GM12874 (cell line): Measurements from ENCODE around the gene AGXT.

ENCODE experiments used
- TF ChIP-seq, protein P1 (sequence below): IDR thresholded peaks from 2 replicates; pipeline ENCODE4 v1.5.1; 2011; ENCODE audit warnings: low read depth, mild to moderate bottlenecking, control low read depth, low read length, moderate library complexity; ENCODE audit not compliant: insufficient read depth

AGXT gene

DNA sequence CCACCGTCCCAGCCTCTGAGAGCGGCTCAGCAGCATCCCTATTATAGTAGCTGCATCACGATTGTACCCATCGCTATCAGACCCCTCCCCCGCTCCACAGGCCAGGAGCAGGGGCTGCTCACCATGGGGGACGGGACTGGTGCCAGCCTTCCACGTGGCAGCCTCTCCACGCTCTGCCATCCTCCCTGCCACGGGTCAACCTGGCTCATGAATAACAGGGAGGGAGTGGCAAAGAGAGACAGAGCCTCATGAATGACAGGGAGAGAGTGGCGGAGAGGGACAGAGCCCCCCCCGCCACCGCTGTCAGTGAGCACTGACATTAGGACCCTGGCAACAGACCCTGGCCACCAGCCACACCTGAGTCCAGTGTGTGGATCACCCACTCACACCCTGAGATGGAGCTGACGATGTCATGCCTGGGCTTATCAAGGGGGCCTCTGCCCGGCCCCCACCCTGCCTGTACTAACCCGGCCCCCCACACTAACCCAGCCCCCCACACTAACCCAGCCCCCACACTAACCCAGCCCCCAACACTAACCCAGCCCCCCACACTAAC lies 54.4 kb downstream of the AGXT start:
- TF ChIP-seq, protein P1, sequence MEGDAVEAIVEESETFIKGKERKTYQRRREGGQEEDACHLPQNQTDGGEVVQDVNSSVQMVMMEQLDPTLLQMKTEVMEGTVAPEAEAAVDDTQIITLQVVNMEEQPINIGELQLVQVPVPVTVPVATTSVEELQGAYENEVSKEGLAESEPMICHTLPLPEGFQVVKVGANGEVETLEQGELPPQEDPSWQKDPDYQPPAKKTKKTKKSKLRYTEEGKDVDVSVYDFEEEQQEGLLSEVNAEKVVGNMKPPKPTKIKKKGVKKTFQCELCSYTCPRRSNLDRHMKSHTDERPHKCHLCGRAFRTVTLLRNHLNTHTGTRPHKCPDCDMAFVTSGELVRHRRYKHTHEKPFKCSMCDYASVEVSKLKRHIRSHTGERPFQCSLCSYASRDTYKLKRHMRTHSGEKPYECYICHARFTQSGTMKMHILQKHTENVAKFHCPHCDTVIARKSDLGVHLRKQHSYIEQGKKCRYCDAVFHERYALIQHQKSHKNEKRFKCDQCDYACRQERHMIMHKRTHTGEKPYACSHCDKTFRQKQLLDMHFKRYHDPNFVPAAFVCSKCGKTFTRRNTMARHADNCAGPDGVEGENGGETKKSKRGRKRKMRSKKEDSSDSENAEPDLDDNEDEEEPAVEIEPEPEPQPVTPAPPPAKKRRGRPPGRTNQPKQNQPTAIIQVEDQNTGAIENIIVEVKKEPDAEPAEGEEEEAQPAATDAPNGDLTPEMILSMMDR, result no peak

DNA sequence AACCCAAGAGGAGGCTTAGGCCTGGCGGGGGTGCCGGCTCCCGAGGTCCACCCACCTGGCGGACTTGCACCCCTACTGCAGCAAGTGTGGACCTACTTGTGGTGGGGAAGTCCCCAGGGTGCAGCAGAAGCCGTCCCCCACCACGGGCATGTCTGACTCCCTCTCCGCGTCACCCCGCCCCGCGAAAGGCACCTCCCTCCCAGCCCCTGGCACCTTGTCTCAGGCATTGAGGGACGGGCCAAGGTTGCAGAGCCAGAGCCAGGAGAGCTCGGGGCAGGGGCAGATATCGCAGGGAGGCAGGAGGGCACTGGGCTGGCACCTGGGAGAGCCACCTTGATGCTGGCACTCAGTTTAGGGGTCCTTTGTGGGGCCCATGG lies 56.6 kb downstream of the AGXT start:
- TF ChIP-seq, protein P1, result no peak

DNA sequence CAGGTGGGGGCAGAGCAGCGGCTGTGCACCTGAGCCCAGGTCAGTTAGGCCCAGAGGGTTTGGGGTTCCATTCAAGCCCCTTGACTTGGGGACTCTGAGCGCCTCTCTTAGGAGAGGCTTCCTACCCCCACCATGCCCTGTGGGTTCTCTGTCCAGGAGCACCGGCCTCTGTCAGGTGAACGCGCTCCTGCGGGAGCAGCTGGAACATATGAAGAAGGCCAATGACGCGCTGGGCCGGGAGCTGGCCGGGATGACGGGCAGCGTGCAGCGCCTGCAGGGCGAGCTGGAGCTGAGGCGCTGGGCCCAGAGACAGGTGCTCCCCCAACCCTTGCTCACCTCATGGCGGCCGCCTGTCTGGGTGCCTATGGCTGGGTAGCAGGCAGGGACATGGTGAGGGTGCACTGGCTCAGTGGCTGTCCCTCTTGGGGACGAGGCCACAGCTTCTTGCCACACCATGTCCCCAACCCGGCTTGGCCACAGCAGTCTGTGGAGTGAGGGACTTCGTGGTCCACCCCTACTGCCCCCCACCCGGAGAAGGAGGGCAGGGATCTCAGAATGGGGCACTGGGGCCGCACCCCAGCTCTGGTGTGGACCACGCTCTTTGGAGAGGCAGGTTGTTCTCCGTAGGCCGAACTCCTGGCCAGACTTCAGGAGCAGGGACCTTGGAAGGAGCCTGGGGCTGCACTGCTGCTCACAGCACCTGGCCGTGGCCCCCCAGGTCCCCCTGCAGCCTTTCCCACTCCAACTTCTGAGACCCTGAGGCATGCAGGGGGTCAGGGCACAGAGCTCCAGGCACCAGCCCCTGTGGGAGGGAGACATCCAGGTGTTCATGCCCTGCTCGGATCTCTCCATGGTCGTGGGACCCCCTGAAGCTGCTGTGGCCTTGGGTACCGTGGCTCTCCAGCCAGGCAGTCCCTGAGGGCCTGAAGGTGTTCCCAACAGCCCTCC lies 57.2 kb downstream of the AGXT start:
- TF ChIP-seq, protein P1, result no peak

DNA sequence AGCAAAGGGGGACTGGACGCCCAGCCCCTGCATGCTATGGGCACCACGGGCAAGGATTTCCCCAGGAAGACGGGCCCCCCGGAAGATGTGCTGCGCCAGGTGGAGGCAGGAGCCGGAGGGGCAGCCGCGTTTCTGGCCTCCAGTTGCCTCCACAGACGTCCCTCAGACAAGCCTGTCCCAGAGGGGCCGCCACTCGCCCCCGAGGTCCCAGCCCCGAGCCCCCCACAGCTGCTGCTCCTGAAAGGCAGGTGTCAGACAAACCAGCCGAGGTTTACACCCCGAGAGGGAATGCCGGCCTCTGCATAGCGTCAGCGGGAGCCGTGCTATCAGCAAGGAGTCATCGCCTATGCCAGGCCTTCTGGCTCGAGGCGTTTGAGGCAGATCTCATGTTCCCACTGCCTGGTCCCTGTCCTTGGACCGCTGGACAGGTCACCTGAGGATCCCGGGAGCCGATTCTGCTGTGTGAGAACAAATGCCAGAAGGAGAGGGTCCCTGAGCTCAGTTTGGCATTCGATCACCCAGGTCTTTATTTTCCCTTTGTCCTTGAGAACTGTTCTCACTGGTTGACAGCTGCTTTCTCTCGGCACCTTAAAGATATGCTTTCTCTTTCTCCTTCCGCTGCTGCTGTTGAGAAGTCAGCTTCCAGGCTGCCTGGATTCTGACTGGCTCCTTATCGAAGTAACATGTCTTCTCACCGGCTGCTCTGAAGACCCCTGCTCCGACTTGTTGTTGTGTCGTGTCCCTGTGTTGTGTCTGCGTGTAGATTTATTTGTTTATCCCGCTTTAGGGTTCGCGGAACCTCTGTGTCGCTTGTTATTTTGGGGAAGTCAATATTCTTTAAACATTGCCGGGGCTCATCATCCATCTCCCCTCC lies 58.1 kb downstream of the AGXT start:
- TF ChIP-seq, protein P1, result no peak

DNA sequence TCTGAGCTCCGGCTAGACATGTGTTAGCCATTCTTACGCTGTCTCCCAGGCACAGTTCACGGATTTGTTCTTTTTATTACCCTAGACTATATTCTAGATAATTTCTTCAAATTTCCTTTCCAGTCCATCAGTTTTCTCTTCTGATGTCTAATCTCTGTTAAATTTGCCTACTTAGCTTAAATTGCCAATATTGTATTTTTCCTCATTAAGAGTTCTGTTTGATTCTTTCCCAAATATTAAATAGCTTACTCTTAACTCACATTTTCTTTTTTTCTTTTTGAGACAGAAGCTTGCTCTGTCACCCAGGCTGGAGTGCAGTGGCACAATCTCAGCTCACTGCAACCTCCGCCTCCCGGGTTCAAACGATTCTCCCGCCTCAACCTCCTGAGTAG lies 58.8 kb downstream of the AGXT start:
- TF ChIP-seq, protein P1, result no peak

DNA sequence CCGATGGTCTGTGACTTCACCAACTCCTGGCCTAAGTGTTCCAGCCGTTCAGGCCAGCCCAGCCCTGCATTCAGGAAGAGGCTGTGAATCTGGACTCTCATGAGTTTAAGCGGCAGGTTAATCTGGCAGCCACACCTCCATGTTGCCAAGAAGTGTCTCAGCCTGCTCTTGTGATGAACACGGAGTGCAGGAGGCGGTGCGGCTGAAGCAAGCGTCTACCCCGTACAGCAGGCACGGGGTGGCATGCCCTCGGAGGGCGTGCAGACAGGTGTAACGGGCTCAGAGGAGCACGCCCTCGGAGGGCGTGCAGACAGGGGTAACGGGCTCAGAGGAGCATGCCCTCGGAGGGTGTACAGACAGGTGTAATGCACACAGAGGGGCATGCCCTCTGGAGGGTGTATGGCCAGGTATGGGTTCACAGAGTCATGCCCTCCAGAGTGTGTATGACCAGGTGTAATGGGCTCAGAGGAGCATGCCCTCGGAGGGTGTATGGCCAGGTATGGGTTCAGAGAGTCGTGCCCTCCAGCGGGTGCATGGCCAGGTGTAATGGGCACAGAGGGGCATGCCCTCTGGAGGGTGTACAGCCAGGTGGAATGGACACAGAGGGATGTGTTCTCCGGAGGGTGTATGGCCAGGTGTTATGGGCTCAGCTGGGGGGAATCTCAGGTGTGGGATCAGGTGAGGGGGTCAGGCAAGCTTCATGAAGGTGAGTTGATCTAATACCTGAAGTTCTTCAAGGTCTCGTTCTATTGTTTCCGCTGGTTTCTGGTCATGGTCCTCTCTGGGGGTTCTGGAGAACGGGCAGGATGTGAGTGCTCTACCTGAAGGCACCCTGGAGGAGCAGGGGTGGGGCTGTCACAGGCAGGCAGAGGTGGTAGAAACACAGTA lies 60.1 kb downstream of the AGXT start:
- TF ChIP-seq, protein P1, result no peak
